DOHH2 (cell line): ENCODE data around the gene CDH12.

Experiments used
- H3F3A ChIP-seq: fragments of 200-600 bp; sonication (generic), shearing (Covaris generic); 2 replicates; pipeline ENCODE4 v1.6.0; 2016; ENCODE audit warnings: antibody characterized with exemption, mild to moderate bottlenecking; ENCODE audit not compliant: control insufficient read depth, insufficient read depth
- H3K27ac ChIP-seq: fragments of 200-600 bp; sonication (generic); 2 replicates; pipeline ENCODE4 v1.5.1; 2014; ENCODE audit warnings: low read depth, mild to moderate bottlenecking, low read length, moderate library complexity
- H3K27me3 ChIP-seq: fragments of 200-600 bp; sonication (generic); 2 replicates; pipeline ENCODE4 v1.6.1; 2014; ENCODE audit warnings: mild to moderate bottlenecking, low read length, mixed read lengths; ENCODE audit not compliant: control insufficient read depth
- H3K36me3 ChIP-seq: fragments of 200-600 bp; sonication (generic); 2 replicates; pipeline ENCODE4 v1.6.1; 2014; ENCODE audit warnings: mild to moderate bottlenecking, low read length, moderate library complexity, mixed read lengths; ENCODE audit not compliant: control insufficient read depth
- H3K4me1 ChIP-seq: fragments of 200-600 bp; sonication (generic); 2 replicates; pipeline ENCODE4 v1.6.1; 2014; ENCODE audit warnings: mild to moderate bottlenecking, low read length, mixed read lengths; ENCODE audit not compliant: control insufficient read depth
- H3K4me2 ChIP-seq: fragments of 200-600 bp; sonication (generic); 2 replicates; pipeline ENCODE4 v1.6.0; 2014; ENCODE audit warnings: mild to moderate bottlenecking, low read length, moderate library complexity
- H3K4me3 ChIP-seq: fragments of 200-600 bp; sonication (generic); 2 replicates; pipeline ENCODE4 v1.5.1; 2014; ENCODE audit warnings: mild to moderate bottlenecking, low read length, mixed read lengths
- H3K79me2 ChIP-seq: fragments of 200-600 bp; sonication (generic); 2 replicates; pipeline ENCODE4 v1.6.1; 2014; ENCODE audit warnings: mild to moderate bottlenecking, low read length, mixed read lengths; ENCODE audit not compliant: control insufficient read depth
- H3K9me2 ChIP-seq: fragments of 200-600 bp; sonication (generic); replicated peaks from 2 replicates; pipeline ENCODE4 v1.6.1; 2014; ENCODE audit warnings: mild to moderate bottlenecking, low read length, mixed read lengths; ENCODE audit not compliant: control insufficient read depth
- H3K9me3 ChIP-seq: fragments of 200-600 bp; sonication (generic); 2 replicates; pipeline ENCODE4 v1.6.1; 2014; ENCODE audit warnings: antibody characterized with exemption, low read length, mixed read lengths; ENCODE audit not compliant: control insufficient read depth, insufficient read depth
- H4K20me1 ChIP-seq: fragments of 200-600 bp; sonication (generic); 2 replicates; pipeline ENCODE4 v1.6.0; 2014; ENCODE audit warnings: low read depth, mild to moderate bottlenecking, antibody characterized with exemption, low read length, moderate library complexity; ENCODE audit not compliant: control insufficient read depth, insufficient read depth
- EZH2phosphoT487 ChIP-seq: fragments of 200-600 bp; sonication (generic); IDR thresholded peaks from 2 replicates; pipeline ENCODE4 v1.6.1; 2017; ENCODE audit warnings: borderline replicate concordance, mild to moderate bottlenecking, antibody characterized with exemption, low read length, moderate library complexity, mixed read lengths
- TF ChIP-seq, protein P1 (sequence below): fragments of 200-600 bp; sonication (generic); IDR thresholded peaks from one replicate; pipeline ENCODE4 v1.5.1; 2014; ENCODE audit warnings: antibody characterized with exemption, mild to moderate bottlenecking, low read depth, low read length; ENCODE audit not compliant: poor library complexity, severe bottlenecking

Gene CDH12

DNA sequence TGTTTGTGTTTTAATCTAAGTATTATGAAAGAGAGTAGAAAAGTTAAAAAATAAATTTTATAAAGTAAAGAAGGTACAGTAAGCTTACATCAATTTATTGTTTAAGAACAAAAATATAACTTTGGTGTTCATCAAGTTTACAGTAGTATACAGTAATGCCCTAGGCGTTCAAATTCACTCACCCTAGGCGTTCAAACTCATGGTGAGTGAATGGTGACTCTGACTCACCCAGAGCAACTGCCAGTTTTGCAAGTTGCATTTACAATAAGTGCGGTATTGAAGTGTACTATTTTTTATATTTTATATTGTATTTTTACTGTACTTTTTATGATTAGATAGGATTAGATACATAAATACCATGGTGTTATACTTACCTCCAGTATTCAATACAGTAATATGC, 421.3 kb downstream of the CDH12 start:
- H3K4me2 ChIP-seq: no peak overlapping the region
- H3K79me2 ChIP-seq: no peaks in the 10 kb centered on the region
- TF ChIP-seq, protein P1, sequence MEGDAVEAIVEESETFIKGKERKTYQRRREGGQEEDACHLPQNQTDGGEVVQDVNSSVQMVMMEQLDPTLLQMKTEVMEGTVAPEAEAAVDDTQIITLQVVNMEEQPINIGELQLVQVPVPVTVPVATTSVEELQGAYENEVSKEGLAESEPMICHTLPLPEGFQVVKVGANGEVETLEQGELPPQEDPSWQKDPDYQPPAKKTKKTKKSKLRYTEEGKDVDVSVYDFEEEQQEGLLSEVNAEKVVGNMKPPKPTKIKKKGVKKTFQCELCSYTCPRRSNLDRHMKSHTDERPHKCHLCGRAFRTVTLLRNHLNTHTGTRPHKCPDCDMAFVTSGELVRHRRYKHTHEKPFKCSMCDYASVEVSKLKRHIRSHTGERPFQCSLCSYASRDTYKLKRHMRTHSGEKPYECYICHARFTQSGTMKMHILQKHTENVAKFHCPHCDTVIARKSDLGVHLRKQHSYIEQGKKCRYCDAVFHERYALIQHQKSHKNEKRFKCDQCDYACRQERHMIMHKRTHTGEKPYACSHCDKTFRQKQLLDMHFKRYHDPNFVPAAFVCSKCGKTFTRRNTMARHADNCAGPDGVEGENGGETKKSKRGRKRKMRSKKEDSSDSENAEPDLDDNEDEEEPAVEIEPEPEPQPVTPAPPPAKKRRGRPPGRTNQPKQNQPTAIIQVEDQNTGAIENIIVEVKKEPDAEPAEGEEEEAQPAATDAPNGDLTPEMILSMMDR: no peak
- TF ChIP-seq EZH2phosphoT487: no peak
- no peaks in the 10 kb centered on the region for H3K9me3 ChIP-seq
- no peak overlapping the region for H3K4me3 ChIP-seq
- no peaks in the 10 kb centered on the region for H3K4me1 ChIP-seq
- H3K9me2 ChIP-seq: no peaks in the 10 kb centered on the region
- H3K36me3 ChIP-seq: no peaks in the 10 kb centered on the region
- no peak overlapping the region for H3K27ac ChIP-seq
- H3F3A ChIP-seq: no peaks in the 10 kb centered on the region
- H4K20me1 ChIP-seq: no peaks in the 10 kb centered on the region
- H3K27me3 ChIP-seq: no peaks in the 10 kb centered on the region

DNA sequence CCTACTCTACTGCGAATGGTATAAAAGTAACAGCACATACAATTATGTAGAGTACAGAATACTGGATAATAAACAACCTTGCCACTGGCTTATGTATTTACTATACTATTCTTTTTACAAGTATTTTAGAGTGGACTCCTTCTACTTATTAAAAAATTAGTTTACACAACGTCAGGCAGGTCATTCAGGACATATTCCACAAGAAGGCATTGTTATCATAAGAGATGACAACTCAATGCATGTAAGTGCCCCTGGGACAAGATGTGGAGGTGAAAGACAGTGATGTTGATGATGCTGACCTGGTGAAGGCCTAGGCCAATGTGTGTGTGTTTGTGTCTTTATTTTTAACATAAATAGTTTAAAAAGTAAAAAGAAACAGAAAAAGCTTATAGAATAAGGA, 421.7 kb downstream of the CDH12 start:
- Histone ChIP-seq H3K4me1 (no peaks in the 10 kb centered on the region), H3K9me2 (no peaks in the 10 kb centered on the region), H3K27ac (no peak overlapping the region), H3K9me3 (no peaks in the 10 kb centered on the region), H4K20me1 (no peaks in the 10 kb centered on the region), H3K79me2 (no peaks in the 10 kb centered on the region), H3K4me3 (no peak overlapping the region), H3K4me2 (no peak overlapping the region), H3K27me3 (no peaks in the 10 kb centered on the region), H3F3A (no peaks in the 10 kb centered on the region), H3K36me3 (no peaks in the 10 kb centered on the region)
- TF ChIP-seq EZH2phosphoT487: no peak
- TF ChIP-seq, protein P1: no peak

DNA sequence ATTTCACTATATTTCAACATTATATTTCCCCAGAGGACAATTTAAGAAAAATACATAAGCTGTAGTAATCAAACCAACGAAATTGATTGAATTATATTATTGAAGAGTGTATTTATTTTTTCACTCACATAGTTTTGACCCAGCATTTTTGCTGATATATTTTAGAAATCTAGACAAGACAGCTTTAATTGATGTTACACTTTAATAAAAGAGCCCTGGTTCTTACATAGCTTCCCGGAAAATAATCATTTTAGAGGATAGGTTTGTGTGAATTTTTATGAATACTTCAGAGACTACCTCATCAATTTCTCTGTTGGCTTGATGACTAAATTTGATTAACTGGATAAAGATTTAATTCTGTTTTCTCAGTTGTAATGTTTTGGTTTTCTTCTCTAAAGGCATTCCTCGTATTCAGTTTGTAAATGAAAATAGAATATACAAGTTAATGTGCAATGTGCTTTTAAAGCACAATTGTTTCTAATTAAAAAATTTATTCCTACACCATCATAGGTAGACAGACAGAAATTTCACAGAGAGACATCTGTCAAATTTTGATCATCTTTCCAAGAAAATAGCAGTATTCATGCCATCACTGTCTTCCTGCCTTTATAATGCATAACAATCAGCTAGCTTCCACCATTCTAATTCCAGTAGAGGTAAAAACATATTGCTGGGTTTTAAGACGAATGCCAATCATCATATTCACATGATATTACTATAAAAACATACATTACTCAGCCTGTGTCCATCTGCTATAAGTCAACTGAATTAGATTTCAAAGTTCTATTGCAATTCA, 441.4 kb downstream of the CDH12 start:
- Histone ChIP-seq H3K27me3 (no peaks in the 10 kb centered on the region), H3K9me3 (no peaks in the 10 kb centered on the region), H3K36me3 (no peaks in the 10 kb centered on the region), H3F3A (no peaks in the 10 kb centered on the region), H3K4me2 (no peak overlapping the region), H3K4me3 (no peak overlapping the region), H3K27ac (no peak overlapping the region), H3K79me2 (no peaks in the 10 kb centered on the region), H3K4me1 (no peaks in the 10 kb centered on the region), H4K20me1 (no peaks in the 10 kb centered on the region), H3K9me2 (no peaks in the 10 kb centered on the region)
- TF ChIP-seq, protein P1: no peak
- no peak for TF ChIP-seq EZH2phosphoT487
